Activated T-helper 1 cell treated with anti-CD3 and anti-CD28 coated beads, Interleukin-12 subunit alpha, Interleukin-12 subunit beta, Interleukin-2, Interleukin-4 antibody, amounts not matched to agents 30 ng/mL and 10 ng/mL and 1 ng/mL, durations not matched to agents 14 hours and 24 hours and 36 hours (primary cell): Measurements from ENCODE around the gene ALKAL2. TPM values are rescaled to one million over a fixed set of nuclear protein-coding genes. Genes with fewer than 3 reads are reported as not detected.
A peak's percentile ranks its signal among the peaks of the same experiment; 100 is the strongest.
"Not testable (repeated sequence)": the region's sequence is repeated elsewhere in the genome, so short reads cannot be mapped to it uniquely, and the experiment has no call there.

Source experiments
- DNase-seq: peaks from one replicate; pipeline ENCODE4 v3.0.0; 2021; ENCODE audit warnings: low spot score
- H3K27ac Mint-ChIP-seq: one replicate; pipeline ENCODE4 v1.8.0; 2021; ENCODE audit warnings: mild to moderate bottlenecking, mixed read lengths
- H3K27me3 Mint-ChIP-seq: one replicate; pipeline ENCODE4 v1.8.0; 2022; ENCODE audit warnings: mild to moderate bottlenecking, moderate library complexity, mixed read lengths; ENCODE audit not compliant: insufficient read depth
- H3K36me3 Mint-ChIP-seq: one replicate; pipeline ENCODE4 v1.8.0; 2021; ENCODE audit warnings: low read depth, mixed read lengths
- H3K4me1 Mint-ChIP-seq: one replicate; pipeline ENCODE4 v1.8.0; 2021; ENCODE audit warnings: low read depth, mixed read lengths
- H3K4me3 Mint-ChIP-seq: one replicate; pipeline ENCODE4 v1.8.0; 2021; ENCODE audit warnings: mild to moderate bottlenecking, moderate library complexity, mixed read lengths
- H3K9me3 Mint-ChIP-seq: one replicate; pipeline ENCODE4 v1.8.0; 2021; ENCODE audit warnings: mixed read lengths
- intact Hi-C: fragments of 100-400 bp; cut with micrococcal nuclease; formaldehyde crosslinking; loops from one replicate; pipeline ENCODE4 v1.15.1; 2024
- total RNA-seq: library from RNA; stranded (reverse); gene quantifications from 2 replicates; pipeline ENCODE4 v1.2.3, GENCODE V29; 2022

Gene ALKAL2
- 0.18 TPM in 1 of 2 replicates, not detected in the other for total RNA-seq

GRCh38 chr2:287911-288757 is at the start of gene ALKAL2:
ALKAL2 (minus strand) TSS chr2:288091; CDS start chr2:287835, 256 bp downstream.
- peaks cover 41% of the 10 kb centered on the region for H3K27me3 Mint-ChIP-seq
- intact Hi-C loops, result loop anchor here (5.0 kb wide), 1 partner anchor 56 kb away; no protein-coding TSS in a partner anchor

GRCh38 chr2:336949-337348 is 49.1 kb upstream of the ALKAL2 start:
- H3K27me3 Mint-ChIP-seq, H3K4me3 Mint-ChIP-seq, H3K4me1 Mint-ChIP-seq, H3K36me3 Mint-ChIP-seq, intact Hi-C loops, DNase-seq, H3K27ac Mint-ChIP-seq: not testable (repeated sequence)
- peaks cover 34% of the 10 kb centered on the region for H3K9me3 Mint-ChIP-seq

More at GRCh38 chr2:287911-288757, at the start of gene ALKAL2:
- no peak for DNase-seq
- no peaks in the 10 kb centered on the region for H3K4me1 Mint-ChIP-seq
- no peak within 1 kb of the TSS for H3K27ac Mint-ChIP-seq
- H3K4me3 Mint-ChIP-seq, result no peak within 1 kb of the TSS
- H3K36me3 Mint-ChIP-seq, result peaks cover 2% of the 10 kb centered on the region
- no peaks in the 10 kb centered on the region for H3K9me3 Mint-ChIP-seq

GRCh38 chr2:336360-336759 is 48.5 kb upstream of the ALKAL2 start:
- Mint-ChIP-seq H3K9me3 (peaks cover 34% of the 10 kb centered on the region), H3K36me3 (no peaks in the 10 kb centered on the region), H3K4me3 (no peak overlapping the region), H3K4me1 (no peaks in the 10 kb centered on the region), H3K27ac (no peak overlapping the region), H3K27me3 (no peaks in the 10 kb centered on the region)
- no peak for DNase-seq
- intact Hi-C loops, result no loop called here

- H3K9me3 Mint-ChIP-seq, result peaks cover 24% of the 10 kb centered on the region
Observed at GRCh38 chr2:332592-332991, 44.7 kb upstream of the ALKAL2 start.

GRCh38 chr2:328761-329160 is 40.9 kb upstream of the ALKAL2 start:
- Mint-ChIP-seq H3K4me1 (peaks cover 15% of the 10 kb centered on the region), H3K9me3 (peaks cover 24% of the 10 kb centered on the region), H3K27ac (no peak overlapping the region), H3K4me3 (no peak overlapping the region), H3K27me3 (peaks cover 20% of the 10 kb centered on the region), H3K36me3 (peaks cover 7% of the 10 kb centered on the region)
- DNase-seq, result no peak
- intact Hi-C loops, result no loop called here

More at GRCh38 chr2:332592-332991, 44.7 kb upstream of the ALKAL2 start:
- Mint-ChIP-seq H3K27ac (no peak overlapping the region), H3K27me3 (peaks cover 9% of the 10 kb centered on the region), H3K4me3 (no peak overlapping the region), H3K36me3 (no peaks in the 10 kb centered on the region), H3K4me1 (no peaks in the 10 kb centered on the region)
- intact Hi-C loops, result no loop called here
- DNase-seq, result no peak

- Mint-ChIP-seq H3K27me3 (peaks cover 16% of the 10 kb centered on the region), H3K4me3 (no peak overlapping the region), H3K4me1 (peaks cover 33% of the 10 kb centered on the region), H3K36me3 (peaks cover 7% of the 10 kb centered on the region), H3K9me3 (peaks cover 29% of the 10 kb centered on the region), H3K27ac (no peak overlapping the region)
- no peak for DNase-seq
- intact Hi-C loops, result no loop called here
Observed at GRCh38 chr2:323035-323434, 35.1 kb upstream of the ALKAL2 start.

- Mint-ChIP-seq H3K4me1 (peaks cover 38% of the 10 kb centered on the region), H3K27me3 (peaks cover 14% of the 10 kb centered on the region), H3K27ac (no peak overlapping the region), H3K4me3 (no peak overlapping the region), H3K36me3 (peaks cover 6% of the 10 kb centered on the region), H3K9me3 (peaks cover 22% of the 10 kb centered on the region)
- DNase-seq, result no peak
- intact Hi-C loops, result no loop called here
Observed at GRCh38 chr2:322326-322725, 34.4 kb upstream of the ALKAL2 start.

GRCh38 chr2:320561-320960 is 32.7 kb upstream of the ALKAL2 start:
- H3K4me3 Mint-ChIP-seq, result no peak overlapping the region
- no peaks in the 10 kb centered on the region for H3K36me3 Mint-ChIP-seq
- H3K9me3 Mint-ChIP-seq, result peaks cover 11% of the 10 kb centered on the region
- intact Hi-C loops, result no loop called here
- H3K27me3 Mint-ChIP-seq, result peaks cover 7% of the 10 kb centered on the region
- H3K4me1 Mint-ChIP-seq, result peaks cover 37% of the 10 kb centered on the region
- no peak for DNase-seq
- no peak overlapping the region for H3K27ac Mint-ChIP-seq

GRCh38 chr2:319059-319600 is 31.2 kb upstream of the ALKAL2 start:
- DNase-seq, result no peak

GRCh38 chr2:317501-318424 is 29.9 kb upstream of the ALKAL2 start:
- intact Hi-C loops, result loop anchor here (2.0 to 10.0 kb wide), 3 partner anchors 53 to 317 kb away; partner anchors contain the start of genes ACP1 and SH3YL1
- Mint-ChIP-seq H3K36me3 (no peaks in the 10 kb centered on the region), H3K27ac (peak overlapping the region; percentile 82), H3K9me3 (peaks cover 10% of the 10 kb centered on the region), H3K4me1 (peaks cover 23% of the 10 kb centered on the region), H3K27me3 (peaks cover 8% of the 10 kb centered on the region), H3K4me3 (peak overlapping the region; percentile 45)
- DNase-seq, result peak; percentile 11

More at GRCh38 chr2:319059-319600, 31.2 kb upstream of the ALKAL2 start:
- Mint-ChIP-seq H3K27me3 (peaks cover 9% of the 10 kb centered on the region), H3K36me3 (no peaks in the 10 kb centered on the region), H3K4me3 (peak overlapping the region; percentile 63), H3K4me1 (peaks cover 23% of the 10 kb centered on the region), H3K9me3 (peaks cover 10% of the 10 kb centered on the region), H3K27ac (peak overlapping the region; percentile 82)
- intact Hi-C loops, result loop anchor here (2.0 to 10.0 kb wide), 3 partner anchors 54 to 316 kb away; partner anchors contain the start of genes ACP1 and SH3YL1

GRCh38 chr2:316381-316780 is 28.5 kb upstream of the ALKAL2 start:
- Mint-ChIP-seq H3K4me1 (peaks cover 23% of the 10 kb centered on the region), H3K36me3 (no peaks in the 10 kb centered on the region), H3K27ac (no peak overlapping the region), H3K4me3 (no peak overlapping the region), H3K27me3 (peaks cover 11% of the 10 kb centered on the region), H3K9me3 (peaks cover 10% of the 10 kb centered on the region)
- intact Hi-C loops, result loop anchor here (10.0 kb wide), 1 partner anchor 318 kb away; no protein-coding TSS in a partner anchor
- no peak for DNase-seq

GRCh38 chr2:315925-316324 is 28.0 kb upstream of the ALKAL2 start:
- H3K4me3 Mint-ChIP-seq, H3K9me3 Mint-ChIP-seq, DNase-seq, H3K27ac Mint-ChIP-seq, H3K36me3 Mint-ChIP-seq: not testable (repeated sequence)
- intact Hi-C loops, result loop anchor here (10.0 kb wide), 1 partner anchor 319 kb away; no protein-coding TSS in a partner anchor
- H3K4me1 Mint-ChIP-seq, result peaks cover 23% of the 10 kb centered on the region
- peaks cover 11% of the 10 kb centered on the region for H3K27me3 Mint-ChIP-seq
